ENCODE measurements around the gene COL10A1. TPM values are rescaled to one million over a fixed set of nuclear protein-coding genes. Genes with fewer than 3 reads are reported as not detected.
A peak's percentile ranks its signal among the peaks of the same experiment; 100 is the strongest.

COL10A1 gene
- total and polyA plus RNA-seq, 10 of the 15 experiments (the other 5 are each of a cell fraction or from before 2014, with no cell fraction given), result 0.02 to 0.33 (median 0.06) TPM; not detected in 5

DNA sequence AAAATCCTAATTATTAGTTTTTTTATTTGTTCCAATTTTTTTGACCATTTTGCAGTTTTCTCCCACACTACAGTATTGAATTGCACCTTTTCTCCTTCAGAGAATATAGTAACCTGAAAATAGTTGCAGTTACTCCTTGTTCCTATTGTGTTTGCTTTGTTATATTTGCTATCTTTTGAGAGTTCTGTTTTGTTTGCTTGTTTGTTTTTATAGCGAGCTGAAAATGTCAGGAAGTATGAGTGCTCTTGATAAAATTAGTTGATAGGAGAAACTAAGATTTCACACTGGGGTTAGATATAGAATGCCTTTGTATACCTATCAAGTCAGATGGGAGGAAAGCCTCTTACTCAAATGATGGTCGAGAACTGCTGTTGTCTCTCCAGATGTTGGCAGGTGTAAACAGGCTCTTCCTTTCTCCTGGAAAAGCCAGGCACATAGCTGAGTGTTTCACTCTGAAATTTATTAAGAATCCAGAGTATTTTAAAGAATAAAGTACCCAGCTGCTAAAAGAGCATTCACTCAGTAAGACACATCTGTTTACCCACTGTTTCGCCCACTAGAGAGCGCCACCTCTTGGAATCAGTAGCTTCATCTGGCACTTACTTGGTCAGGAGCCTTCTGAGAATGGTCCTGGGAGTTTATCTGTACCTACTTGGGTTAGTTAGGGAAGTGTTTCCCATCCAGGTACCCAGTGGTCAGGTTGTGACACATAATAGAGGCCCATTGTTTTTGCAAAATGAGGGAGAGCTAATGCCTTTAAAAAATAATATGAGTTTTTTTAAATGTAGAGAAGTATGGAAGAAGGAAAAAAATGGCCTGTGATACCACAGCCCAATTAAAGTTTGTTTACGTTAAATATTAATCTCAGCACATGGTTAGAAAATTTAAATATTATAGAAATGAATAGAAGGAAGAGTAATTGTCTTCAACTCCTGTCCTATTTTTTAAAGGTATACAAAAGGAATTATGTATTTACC lies 14.1 kb downstream of the COL10A1 start:
- SMC1A ChIA-PET (ENCODE audit: uncharacterized antibody, unreplicated experiment), result interaction anchor here (0.6 to 4.5 kb wide), 19 partner anchors 9 to 1225 kb away, joined by 3 to 51 read pairs (median 3); partner anchors contain the start of gene FRK
- TF ChIP-seq, protein P1, sequence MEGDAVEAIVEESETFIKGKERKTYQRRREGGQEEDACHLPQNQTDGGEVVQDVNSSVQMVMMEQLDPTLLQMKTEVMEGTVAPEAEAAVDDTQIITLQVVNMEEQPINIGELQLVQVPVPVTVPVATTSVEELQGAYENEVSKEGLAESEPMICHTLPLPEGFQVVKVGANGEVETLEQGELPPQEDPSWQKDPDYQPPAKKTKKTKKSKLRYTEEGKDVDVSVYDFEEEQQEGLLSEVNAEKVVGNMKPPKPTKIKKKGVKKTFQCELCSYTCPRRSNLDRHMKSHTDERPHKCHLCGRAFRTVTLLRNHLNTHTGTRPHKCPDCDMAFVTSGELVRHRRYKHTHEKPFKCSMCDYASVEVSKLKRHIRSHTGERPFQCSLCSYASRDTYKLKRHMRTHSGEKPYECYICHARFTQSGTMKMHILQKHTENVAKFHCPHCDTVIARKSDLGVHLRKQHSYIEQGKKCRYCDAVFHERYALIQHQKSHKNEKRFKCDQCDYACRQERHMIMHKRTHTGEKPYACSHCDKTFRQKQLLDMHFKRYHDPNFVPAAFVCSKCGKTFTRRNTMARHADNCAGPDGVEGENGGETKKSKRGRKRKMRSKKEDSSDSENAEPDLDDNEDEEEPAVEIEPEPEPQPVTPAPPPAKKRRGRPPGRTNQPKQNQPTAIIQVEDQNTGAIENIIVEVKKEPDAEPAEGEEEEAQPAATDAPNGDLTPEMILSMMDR (IDR thresholded peaks at IDR 0.05 in 2 of 3, conservative IDR thresholded peaks at IDR 0.05 in 1 of 3; ENCODE audit: control insufficient read depth in 2 of 3, extremely low read depth in 1 of 3, insufficient read depth in 1 of 3, low read depth in 3 of 3, low read length in 3 of 3), result peak; percentile 59 to 78 (median 74)
- TF ChIP-seq ZNF622 (IDR thresholded peaks at IDR 0.05) (no peak), SMC3 (IDR thresholded peaks at IDR 0.05; ENCODE audit: borderline replicate concordance, low read length) (peak; percentile 52; the same call in 1 of the 2 replicates), RAD21 (IDR thresholded peaks at IDR 0.05; ENCODE audit: insufficient read depth, low read depth, low read length) (peak; percentile 65), PAX5 (IDR thresholded peaks at IDR 0.05; ENCODE audit: borderline replicate concordance, low read depth, low read length) (no peak)
- peaks cover 6% of the 10 kb centered on the region for H3K79me2 ChIP-seq (ENCODE audit: control insufficient read depth, insufficient read depth, low read length)
- no peak overlapping the region for H3K4me2 ChIP-seq (ENCODE audit: control insufficient read depth, insufficient read depth)
- BruUV-seq (replicated peaks), result no TSS peak
- peaks cover 16 to 40% of the 10 kb centered on the region in 2 experiments for H3K36me3 ChIP-seq (ENCODE audit: control insufficient read depth in 2 of 2, insufficient read depth in 2 of 2, low read length in 1 of 2)
- peaks cover 2% of the 10 kb centered on the region; the same call in 1 of the 2 replicates for H3K4me1 ChIP-seq (ENCODE audit: control insufficient read depth, insufficient read depth, low read length)
- no peak overlapping the region for H3K4me3 ChIP-seq
- no peak overlapping the region for H3K9ac ChIP-seq (ENCODE audit: control insufficient read depth, insufficient read depth, low read length)
- ATAC-seq (peak; percentile 90), DNase-seq (ENCODE audit: low read depth, low spot score) (no peak), FAIRE-seq (no peak)
- H2AFZ ChIP-seq (ENCODE audit: control insufficient read depth, low read depth, low read length), result no peak overlapping the region
- H3K27ac ChIP-seq (ENCODE audit: control insufficient read depth, insufficient read depth), result no peak overlapping the region
- 71% methylated on average over 5 of the region's 5 CpGs for WGBS (ENCODE audit: insufficient coverage, insufficient replicate concordance, low lambda C conversion rate, missing lambda C conversion rate)
- POLR2A ChIA-PET, result interaction anchor here (0.6 to 1.8 kb wide), 4 partner anchors 101 to 1458 kb away, joined by 3 to 7 read pairs (median 4); no protein-coding TSS in a partner anchor
- in situ Hi-C loops (cut with MboI) (no loop called here), intact Hi-C loops (cut with micrococcal nuclease; ENCODE audit: unreplicated experiment) (loop anchor here (5.0 kb wide), 1 partner anchor 450 kb away; no protein-coding TSS in a partner anchor)
- CTCF ChIA-PET, result interaction anchor here (0.7 to 6.5 kb wide), 44 partner anchors 10 to 555 kb away, joined by 3 to 96 read pairs (median 4); partner anchors contain the start of genes COL10A1, FRK and NT5DC1
- H4K20me1 ChIP-seq (ENCODE audit: control insufficient read depth, insufficient read depth), result no peaks in the 10 kb centered on the region
- H3K9me3 ChIP-seq (replicated peaks; ENCODE audit: control insufficient read depth, insufficient read depth, low read length), result no peaks in the 10 kb centered on the region
- RAD21 ChIA-PET (ENCODE audit: unreplicated experiment), result interaction anchor here (0.6 to 3.4 kb wide), 13 partner anchors 10 to 140 kb away, joined by 3 to 32 read pairs (median 4); no protein-coding TSS in a partner anchor
- no peaks in the 10 kb centered on the region for H3K27me3 ChIP-seq (replicated peaks in 1 of 2; ENCODE audit: control insufficient read depth in 2 of 2, insufficient read depth in 2 of 2, low read length in 1 of 2)
